IgD-negative memory B cell (primary cell): ENCODE results near the gene STXBP3. TPM values are rescaled to one million over a fixed set of nuclear protein-coding genes. Genes with fewer than 3 reads are reported as not detected.

Experiments
- H3K27ac Mint-ChIP-seq, 3 donors: one replicate each; pipeline ENCODE4 v1.8.0; 2020 to 2022; ENCODE audit warnings: mild to moderate bottlenecking in 3 of 3, mixed read lengths in 3 of 3, moderate library complexity in 1 of 3
- H3K27me3 Mint-ChIP-seq: one replicate; pipeline ENCODE4 v1.8.0; 2021; ENCODE audit warnings: mixed read lengths
- H3K36me3 Mint-ChIP-seq: one replicate; pipeline ENCODE4 v1.8.0; 2020; ENCODE audit warnings: mild to moderate bottlenecking, mixed read lengths
- H3K4me1 Mint-ChIP-seq, 3 donors: one replicate each; pipeline ENCODE4 v1.8.0; 2020 to 2022; ENCODE audit warnings: mixed read lengths in 3 of 3, mild to moderate bottlenecking in 1 of 3
- H3K4me3 Mint-ChIP-seq, 4 donors: one replicate each; pipeline ENCODE4 v1.8.0; 2020 to 2022; ENCODE audit warnings: mild to moderate bottlenecking in 4 of 4, mixed read lengths in 4 of 4, moderate library complexity in 3 of 4
- H3K9me3 Mint-ChIP-seq, 3 donors: one replicate each; pipeline ENCODE4 v1.8.0; 2020 to 2021; ENCODE audit warnings: mixed read lengths in 3 of 3, mild to moderate bottlenecking in 1 of 3
- polyA plus RNA-seq: library from polyadenylated mRNA; unstranded; fragments of 300-500 nt; fragmentation: Illumina TruSeq; gene quantifications from one replicate; pipeline ENCODE4 v1.2.3, GENCODE V29; 2021

STXBP3 gene
- polyA plus RNA-seq, 1 donor from 2014 or later = 34.7 TPM

- H3K9me3 Mint-ChIP-seq = no peaks in the 10 kb centered on the region
- H3K4me1 Mint-ChIP-seq = peaks cover 3 to 4% (median 4%) of the 10 kb centered on the region in 3 donors
- H3K4me3 Mint-ChIP-seq = peak overlapping the region in 1 of 4 donors; percentile 59
- no peak overlapping the region for H3K27ac Mint-ChIP-seq
- no peaks in the 10 kb centered on the region for H3K27me3 Mint-ChIP-seq
- no peaks in the 10 kb centered on the region for H3K36me3 Mint-ChIP-seq
Measured at GRCh38 chr1:108830119-108831008, 83.9 kb downstream of the STXBP3 start.

- peaks cover 3 to 4% (median 4%) of the 10 kb centered on the region in 3 donors for H3K4me1 Mint-ChIP-seq
- no peak overlapping the region for H3K4me3 Mint-ChIP-seq
- no peaks in the 10 kb centered on the region for H3K36me3 Mint-ChIP-seq
- peaks cover 4% of the 10 kb centered on the region for H3K27me3 Mint-ChIP-seq
- H3K9me3 Mint-ChIP-seq = no peaks in the 10 kb centered on the region
- H3K27ac Mint-ChIP-seq = no peak overlapping the region
Measured at GRCh38 chr1:108831225-108831624, 84.8 kb downstream of the STXBP3 start.

- no peak overlapping the region for H3K27ac Mint-ChIP-seq
- H3K4me1 Mint-ChIP-seq = peaks cover 3 to 4% (median 3%) of the 10 kb centered on the region in 3 donors
- no peaks in the 10 kb centered on the region for H3K36me3 Mint-ChIP-seq
- no peaks in the 10 kb centered on the region for H3K9me3 Mint-ChIP-seq
- H3K27me3 Mint-ChIP-seq = peaks cover 4% of the 10 kb centered on the region
- H3K4me3 Mint-ChIP-seq = peak overlapping the region in 1 of 4 donors; percentile 74
Measured at GRCh38 chr1:108832929-108833328, 86.5 kb downstream of the STXBP3 start.

- no peaks in the 10 kb centered on the region for H3K36me3 Mint-ChIP-seq
- no peak overlapping the region for H3K27ac Mint-ChIP-seq
- no peak overlapping the region for H3K4me3 Mint-ChIP-seq
- H3K9me3 Mint-ChIP-seq = peaks cover 0 to 1% (median 0%) of the 10 kb centered on the region in 3 donors
- H3K27me3 Mint-ChIP-seq = no peaks in the 10 kb centered on the region
- no peaks in the 10 kb centered on the region for H3K4me1 Mint-ChIP-seq
Measured at GRCh38 chr1:108841703-108842102, 95.2 kb downstream of the STXBP3 start.

DNA sequence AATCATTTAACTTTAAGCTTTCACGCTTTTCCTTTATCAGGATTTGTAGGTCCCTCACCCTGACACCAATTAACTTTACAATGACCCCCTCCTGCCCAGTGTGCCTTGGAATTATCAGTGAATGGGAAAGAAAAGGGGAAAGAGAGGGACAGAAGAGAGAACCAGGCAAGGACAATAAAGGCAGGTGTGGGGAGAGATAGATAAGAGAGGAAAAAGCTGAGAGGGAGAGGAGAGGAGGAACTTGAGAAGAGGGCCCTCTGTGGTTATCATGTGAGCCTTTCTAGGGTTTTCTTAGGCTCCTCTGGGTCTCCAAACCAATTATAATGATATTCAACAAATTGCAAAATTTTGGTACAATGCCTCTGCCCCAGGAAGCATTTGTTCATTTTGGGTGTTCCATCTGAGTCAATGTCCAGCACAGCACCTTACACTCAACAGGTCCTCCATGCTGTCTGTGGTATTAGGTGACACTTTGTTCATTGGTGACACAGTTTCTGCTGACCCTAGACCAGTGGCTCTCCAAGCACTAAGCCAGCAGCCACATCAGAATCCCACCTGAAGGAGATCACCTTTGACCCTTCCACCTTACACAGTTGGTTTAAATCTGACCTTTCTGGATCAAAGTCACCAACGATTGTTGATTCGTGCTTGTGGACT, 96.2 kb downstream of the STXBP3 start:
- H3K27me3 Mint-ChIP-seq = peaks cover 2% of the 10 kb centered on the region

GRCh38 chr1:108843390-108844137, 97.1 kb downstream of the STXBP3 start:
- peaks cover 2% of the 10 kb centered on the region for H3K36me3 Mint-ChIP-seq
- no peak overlapping the region for H3K4me3 Mint-ChIP-seq
- no peak overlapping the region for H3K27ac Mint-ChIP-seq
- H3K9me3 Mint-ChIP-seq = peaks cover 0 to 1% (median 0%) of the 10 kb centered on the region in 3 donors
- peaks cover 2% of the 10 kb centered on the region for H3K27me3 Mint-ChIP-seq
- no peaks in the 10 kb centered on the region for H3K4me1 Mint-ChIP-seq

More for the DNA sequence above, 96.2 kb downstream of the STXBP3 start:
- Mint-ChIP-seq H3K9me3 (peaks cover 0 to 1% (median 0%) of the 10 kb centered on the region in 3 donors), H3K27ac (no peak overlapping the region), H3K36me3 (peaks cover 2% of the 10 kb centered on the region), H3K4me1 (no peaks in the 10 kb centered on the region), H3K4me3 (no peak overlapping the region)

DNA sequence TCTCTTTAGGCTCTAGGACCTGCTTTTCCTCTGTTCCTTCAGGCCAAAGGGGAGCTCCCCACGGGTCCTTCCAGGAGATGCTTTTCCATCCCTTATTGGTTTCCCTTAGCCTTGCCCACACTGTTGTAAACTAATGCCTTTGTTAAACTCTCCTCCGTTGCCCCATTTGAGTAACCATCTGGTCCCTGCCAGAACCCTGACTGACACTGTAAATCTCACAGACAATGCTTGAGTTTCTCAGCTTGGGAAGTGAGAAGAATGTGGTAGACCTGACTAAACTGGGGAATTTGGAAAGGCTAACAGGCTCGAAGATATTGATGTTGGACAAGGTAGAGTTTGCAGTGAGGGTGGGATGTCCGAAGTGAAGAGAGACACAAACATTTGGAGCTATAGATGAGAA, 99.0 kb downstream of the STXBP3 start:
- H3K27ac Mint-ChIP-seq = no peak overlapping the region
- H3K4me1 Mint-ChIP-seq = no peaks in the 10 kb centered on the region
- H3K27me3 Mint-ChIP-seq = peaks cover 2% of the 10 kb centered on the region
- peaks cover 2% of the 10 kb centered on the region for H3K36me3 Mint-ChIP-seq
- no peak overlapping the region for H3K4me3 Mint-ChIP-seq
- H3K9me3 Mint-ChIP-seq = peaks cover 0 to 1% (median 0%) of the 10 kb centered on the region in 3 donors

- no peak overlapping the region for H3K27ac Mint-ChIP-seq
- H3K4me3 Mint-ChIP-seq = no peak overlapping the region
Measured at GRCh38 chr1:108845991-108846390, 99.5 kb downstream of the STXBP3 start.

GRCh38 chr1:108847494-108847893, 101.0 kb downstream of the STXBP3 start:
- H3K27ac Mint-ChIP-seq = no peak overlapping the region
- peaks cover 0 to 1% (median 0%) of the 10 kb centered on the region in 3 donors for H3K9me3 Mint-ChIP-seq
- peaks cover 2% of the 10 kb centered on the region for H3K36me3 Mint-ChIP-seq
- no peak overlapping the region for H3K4me3 Mint-ChIP-seq
- H3K27me3 Mint-ChIP-seq = peaks cover 9% of the 10 kb centered on the region
- H3K4me1 Mint-ChIP-seq = peaks cover 0 to 3% (median 0%) of the 10 kb centered on the region in 3 donors

More at GRCh38 chr1:108845991-108846390, 99.5 kb downstream of the STXBP3 start:
- Mint-ChIP-seq H3K9me3 (peaks cover 0 to 1% (median 0%) of the 10 kb centered on the region in 3 donors), H3K4me1 (no peaks in the 10 kb centered on the region), H3K27me3 (peaks cover 2% of the 10 kb centered on the region), H3K36me3 (peaks cover 2% of the 10 kb centered on the region)

DNA sequence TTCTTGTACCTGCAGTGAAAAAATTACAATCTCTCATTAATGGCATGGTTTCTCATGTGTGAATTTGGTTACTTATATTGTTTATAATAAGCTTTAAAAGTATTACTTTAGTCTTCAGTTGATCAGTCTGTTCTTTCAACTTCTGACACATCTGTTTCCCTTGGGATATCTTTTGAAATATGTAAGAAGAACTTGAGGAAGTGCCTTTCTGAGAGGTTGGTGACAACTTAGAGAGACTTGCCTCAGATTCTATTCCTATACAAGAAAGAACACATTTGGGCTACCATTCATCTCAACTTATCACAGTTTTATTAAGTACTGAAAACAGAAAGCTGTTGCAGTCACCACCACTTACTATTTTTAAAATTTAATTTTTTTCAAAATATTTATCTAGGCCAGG, 102.3 kb downstream of the STXBP3 start:
- H3K27ac Mint-ChIP-seq = no peak overlapping the region
- H3K9me3 Mint-ChIP-seq = peaks cover 0 to 1% (median 0%) of the 10 kb centered on the region in 3 donors
- peaks cover 0 to 5% (median 0%) of the 10 kb centered on the region in 3 donors for H3K4me1 Mint-ChIP-seq
- H3K4me3 Mint-ChIP-seq = no peak overlapping the region
- peaks cover 2% of the 10 kb centered on the region for H3K36me3 Mint-ChIP-seq
- peaks cover 9% of the 10 kb centered on the region for H3K27me3 Mint-ChIP-seq

DNA sequence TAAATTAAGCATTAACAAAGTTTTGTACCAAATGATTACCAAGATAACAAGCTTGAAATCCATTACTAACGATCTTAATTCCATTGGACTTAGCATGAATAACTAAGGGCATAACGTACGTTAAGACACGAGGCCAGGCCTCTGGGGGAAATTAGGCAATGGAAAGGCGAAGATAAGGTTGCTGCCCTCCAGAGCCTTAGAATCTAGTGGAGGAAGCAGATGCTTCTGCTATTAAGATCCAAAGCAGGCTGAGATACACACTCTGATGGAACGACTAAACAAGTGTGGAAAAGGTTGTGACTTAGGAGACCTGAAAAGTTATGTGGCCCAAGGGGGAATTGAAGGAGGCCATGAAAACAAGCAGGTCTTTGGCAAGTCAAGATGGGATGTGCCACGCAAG, 104.5 kb downstream of the STXBP3 start:
- Mint-ChIP-seq H3K9me3 (peaks cover 0 to 1% (median 0%) of the 10 kb centered on the region in 3 donors), H3K27ac (peak overlapping the region in 1 of 3 donors; percentile 17), H3K4me3 (no peak overlapping the region), H3K36me3 (peaks cover 2% of the 10 kb centered on the region), H3K4me1 (peaks cover 0 to 5% (median 0%) of the 10 kb centered on the region in 3 donors), H3K27me3 (peaks cover 9% of the 10 kb centered on the region)

DNA sequence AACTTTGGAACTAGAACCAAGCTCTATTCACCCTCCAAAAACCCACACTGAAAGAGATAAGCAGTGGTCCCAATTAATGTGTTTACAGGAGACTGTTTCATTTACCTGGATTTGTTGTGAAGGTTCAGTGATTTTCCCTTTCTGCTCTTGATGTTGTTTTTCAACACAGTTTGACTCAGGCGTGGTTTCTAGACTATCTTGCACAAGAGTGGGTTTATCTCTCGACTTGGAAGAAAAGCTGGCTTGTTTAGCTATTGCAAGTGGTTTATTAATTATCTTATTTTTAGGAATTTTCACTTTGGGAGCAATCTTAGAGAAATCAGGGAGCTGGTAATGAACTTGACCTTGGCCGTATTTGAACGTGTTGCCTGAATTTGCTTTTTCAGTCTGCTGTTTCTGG, 105.1 kb downstream of the STXBP3 start:
- peaks cover 0 to 5% (median 0%) of the 10 kb centered on the region in 3 donors for H3K4me1 Mint-ChIP-seq
- no peaks in the 10 kb centered on the region for H3K9me3 Mint-ChIP-seq

DNA sequence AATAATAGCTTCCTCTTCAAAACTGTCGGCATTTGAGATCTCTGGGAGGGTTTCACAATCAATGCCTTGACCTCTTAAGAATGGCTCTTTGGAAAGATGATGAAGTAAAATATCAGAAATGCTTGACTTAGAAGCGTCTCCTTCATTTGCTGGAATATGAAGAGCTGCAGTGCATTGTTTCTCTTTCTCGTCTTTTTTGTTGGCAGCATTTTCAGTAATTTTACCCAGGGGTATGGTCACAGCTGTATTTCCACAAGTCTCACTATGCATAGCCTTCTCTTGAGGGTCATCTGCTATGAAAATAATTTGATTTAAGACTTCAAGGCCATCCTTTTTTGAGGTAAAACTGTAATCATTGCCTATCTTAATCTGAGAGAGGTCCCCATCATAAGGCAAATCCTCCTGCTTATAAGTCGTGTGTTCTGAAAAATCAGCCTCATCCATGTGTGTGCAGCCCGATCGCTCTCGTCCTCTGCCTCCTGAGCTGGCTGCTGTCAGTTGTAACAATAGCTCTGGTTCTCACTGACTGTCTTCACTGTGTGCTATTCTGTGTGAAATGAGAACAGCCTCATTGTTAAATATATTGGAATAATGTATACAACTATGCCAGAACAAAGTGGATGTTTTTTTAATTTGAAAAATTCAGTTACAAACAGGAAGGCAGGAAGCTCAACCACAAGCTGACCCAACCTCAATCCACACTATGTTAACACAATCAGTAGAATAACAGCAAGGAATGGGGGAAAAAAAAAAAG, 105.9 kb downstream of the STXBP3 start:
- no peak overlapping the region for H3K27ac Mint-ChIP-seq
- H3K36me3 Mint-ChIP-seq = peaks cover 2% of the 10 kb centered on the region
- peaks cover 9% of the 10 kb centered on the region for H3K27me3 Mint-ChIP-seq
- H3K4me3 Mint-ChIP-seq = no peak overlapping the region
- no peaks in the 10 kb centered on the region for H3K9me3 Mint-ChIP-seq
- H3K4me1 Mint-ChIP-seq = peaks cover 0 to 5% (median 0%) of the 10 kb centered on the region in 3 donors

More for the DNA sequence above, 105.1 kb downstream of the STXBP3 start:
- Mint-ChIP-seq H3K27ac (no peak overlapping the region), H3K27me3 (peaks cover 9% of the 10 kb centered on the region), H3K4me3 (no peak overlapping the region), H3K36me3 (peaks cover 2% of the 10 kb centered on the region)
